Measurements from ENCODE around the gene EYA2. TPM values are rescaled to one million over a fixed set of nuclear protein-coding genes. Genes with fewer than 3 reads are reported as not detected.

The EYA2 gene
- total RNA-seq, 1 experiment from 2014 or later: 0.25 TPM

DNA sequence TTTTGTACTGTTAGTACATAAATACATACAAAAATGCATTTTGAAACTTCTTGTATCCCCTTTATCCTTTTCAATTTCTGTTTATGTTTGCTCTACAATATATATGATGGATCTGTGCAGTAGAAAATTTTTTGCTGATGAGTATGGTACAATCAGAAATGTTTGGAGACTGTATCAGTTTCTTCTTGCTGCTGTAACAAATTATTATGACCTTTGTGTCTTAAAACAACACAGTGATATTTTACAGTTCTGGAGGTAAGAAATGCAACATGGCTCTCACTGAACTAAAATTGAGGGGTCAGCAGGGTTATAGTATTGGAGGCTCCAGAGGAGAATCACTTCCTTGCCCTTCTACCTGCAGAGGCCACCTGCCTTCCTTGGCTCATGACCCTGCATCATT, 184.4 kb downstream of the EYA2 start:
- BruUV-seq (replicated peaks): no TSS peak
- Histone ChIP-seq H3K4me1 (peaks cover 4% of the 10 kb centered on the region; the same call in 1 of the 2 replicates), H3K36me3 (ENCODE audit: control insufficient read depth, insufficient read depth, low read length) (no peaks in the 10 kb centered on the region), H3K4me3 (ENCODE audit: low read depth, low read length) (no peak overlapping the region), H3K27me3 (replicated peaks; ENCODE audit: control insufficient read depth, insufficient read depth, low read length) (no peaks in the 10 kb centered on the region), H3K9me3 (peaks cover 32% of the 10 kb centered on the region)
- intact Hi-C loops (cut with micrococcal nuclease; ENCODE audit: unreplicated experiment): no loop called here
- Mint-ChIP-seq H3K9me3 (ENCODE audit: unreplicated experiment) (peaks cover 45% of the 10 kb centered on the region), H3K27ac (ENCODE audit: unreplicated experiment) (no peak overlapping the region), H3K27me3 (ENCODE audit: insufficient read depth, unreplicated experiment) (no peaks in the 10 kb centered on the region), H3K36me3 (ENCODE audit: insufficient read depth, unreplicated experiment) (peaks cover 5% of the 10 kb centered on the region), H3K4me1 (ENCODE audit: low read depth, unreplicated experiment) (no peaks in the 10 kb centered on the region), H3K4me3 (ENCODE audit: unreplicated experiment) (no peak overlapping the region)
- no peak for DNase-seq
- POLR2A ChIA-PET: no interaction called here
- CTCF ChIA-PET: no interaction called here
- TF ChIP-seq, protein P1, sequence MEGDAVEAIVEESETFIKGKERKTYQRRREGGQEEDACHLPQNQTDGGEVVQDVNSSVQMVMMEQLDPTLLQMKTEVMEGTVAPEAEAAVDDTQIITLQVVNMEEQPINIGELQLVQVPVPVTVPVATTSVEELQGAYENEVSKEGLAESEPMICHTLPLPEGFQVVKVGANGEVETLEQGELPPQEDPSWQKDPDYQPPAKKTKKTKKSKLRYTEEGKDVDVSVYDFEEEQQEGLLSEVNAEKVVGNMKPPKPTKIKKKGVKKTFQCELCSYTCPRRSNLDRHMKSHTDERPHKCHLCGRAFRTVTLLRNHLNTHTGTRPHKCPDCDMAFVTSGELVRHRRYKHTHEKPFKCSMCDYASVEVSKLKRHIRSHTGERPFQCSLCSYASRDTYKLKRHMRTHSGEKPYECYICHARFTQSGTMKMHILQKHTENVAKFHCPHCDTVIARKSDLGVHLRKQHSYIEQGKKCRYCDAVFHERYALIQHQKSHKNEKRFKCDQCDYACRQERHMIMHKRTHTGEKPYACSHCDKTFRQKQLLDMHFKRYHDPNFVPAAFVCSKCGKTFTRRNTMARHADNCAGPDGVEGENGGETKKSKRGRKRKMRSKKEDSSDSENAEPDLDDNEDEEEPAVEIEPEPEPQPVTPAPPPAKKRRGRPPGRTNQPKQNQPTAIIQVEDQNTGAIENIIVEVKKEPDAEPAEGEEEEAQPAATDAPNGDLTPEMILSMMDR (IDR thresholded peaks at IDR 0.05; ENCODE audit: insufficient read depth in 1 of 2, low read depth in 1 of 2, low read length in 1 of 2, severe bottlenecking in 1 of 2, unreplicated experiment in 1 of 2): no peak

DNA sequence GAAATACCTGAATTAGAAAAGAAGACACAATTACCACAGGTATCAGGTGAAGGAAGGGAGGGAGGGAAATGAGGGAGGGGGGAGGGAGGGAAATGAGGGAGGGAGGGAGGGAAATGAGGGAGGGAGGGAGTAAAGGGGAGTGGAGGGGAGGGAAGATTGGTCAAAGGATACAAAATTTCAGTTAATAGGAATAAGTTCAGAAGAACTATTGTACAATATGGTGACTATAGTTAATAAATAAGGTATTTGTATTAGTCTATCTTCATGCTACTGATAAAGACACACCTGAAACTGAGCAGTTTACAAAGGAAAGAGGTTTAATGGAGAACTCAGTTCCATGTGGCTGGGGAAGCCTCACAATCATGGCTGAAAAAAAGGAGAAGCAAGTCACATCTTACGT, 185.7 kb downstream of the EYA2 start:
- BruUV-seq (replicated peaks): no TSS peak
- POLR2A ChIA-PET: no interaction called here

DNA sequence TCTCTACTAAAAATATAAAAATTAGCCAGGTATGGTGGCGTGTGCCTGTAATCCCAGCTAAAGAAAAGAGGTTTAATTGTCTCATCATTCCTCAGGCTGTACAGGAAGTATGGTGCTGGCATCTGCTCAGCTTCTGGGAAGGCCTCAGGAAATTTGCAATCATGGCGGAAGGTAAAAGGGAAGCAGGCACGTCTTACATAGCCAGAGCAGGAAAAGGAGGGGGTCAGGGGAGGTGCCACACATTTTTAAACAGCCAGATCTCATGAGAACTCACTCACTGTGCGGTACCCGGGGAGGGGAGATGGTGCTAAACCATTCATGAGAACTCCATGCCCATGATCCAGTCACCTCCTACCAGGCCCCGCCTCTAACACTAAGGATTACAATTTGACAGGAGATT, 191.7 kb downstream of the EYA2 start:
- ChIA-PET POLR2A (no interaction called here), CTCF (no interaction called here)
- no peaks in the 10 kb centered on the region for H3K9me3 ChIP-seq
- no peaks in the 10 kb centered on the region for H3K4me1 ChIP-seq
- TF ChIP-seq, protein P1 (IDR thresholded peaks at IDR 0.05; ENCODE audit: insufficient read depth in 1 of 2, low read depth in 1 of 2, low read length in 1 of 2, severe bottlenecking in 1 of 2, unreplicated experiment in 1 of 2): no peak
- Mint-ChIP-seq H3K27ac (ENCODE audit: unreplicated experiment) (no peak overlapping the region), H3K4me3 (ENCODE audit: unreplicated experiment) (no peak overlapping the region), H3K4me1 (ENCODE audit: low read depth, unreplicated experiment) (no peaks in the 10 kb centered on the region), H3K36me3 (ENCODE audit: insufficient read depth, unreplicated experiment) (no peaks in the 10 kb centered on the region), H3K9me3 (ENCODE audit: unreplicated experiment) (peaks cover 9% of the 10 kb centered on the region), H3K27me3 (ENCODE audit: insufficient read depth, unreplicated experiment) (no peaks in the 10 kb centered on the region)
- intact Hi-C loops (cut with micrococcal nuclease; ENCODE audit: unreplicated experiment): no loop called here
- H3K4me3 ChIP-seq (ENCODE audit: low read depth, low read length): no peak overlapping the region
- no TSS peak for BruUV-seq (replicated peaks)
- no peaks in the 10 kb centered on the region for H3K36me3 ChIP-seq (ENCODE audit: control insufficient read depth, insufficient read depth, low read length)
- no peaks in the 10 kb centered on the region for H3K27me3 ChIP-seq (replicated peaks; ENCODE audit: control insufficient read depth, insufficient read depth, low read length)
- no peak for DNase-seq

More for the DNA sequence above, 185.7 kb downstream of the EYA2 start:
- peaks cover 19% of the 10 kb centered on the region for H3K9me3 ChIP-seq
- no peaks in the 10 kb centered on the region for H3K4me1 ChIP-seq
- CTCF ChIA-PET: no interaction called here
- H3K27me3 Mint-ChIP-seq (ENCODE audit: insufficient read depth, unreplicated experiment): no peaks in the 10 kb centered on the region
- no peak overlapping the region for H3K4me3 ChIP-seq (ENCODE audit: low read depth, low read length)
- no peak overlapping the region for H3K4me3 Mint-ChIP-seq (ENCODE audit: unreplicated experiment)
- no peak overlapping the region for H3K27ac Mint-ChIP-seq (ENCODE audit: unreplicated experiment)
- DNase-seq: no peak
- TF ChIP-seq, protein P1 (IDR thresholded peaks at IDR 0.05; ENCODE audit: insufficient read depth in 1 of 2, low read depth in 1 of 2, low read length in 1 of 2, severe bottlenecking in 1 of 2, unreplicated experiment in 1 of 2): no peak
- H3K36me3 ChIP-seq (ENCODE audit: control insufficient read depth, insufficient read depth, low read length): no peaks in the 10 kb centered on the region
- H3K4me1 Mint-ChIP-seq (ENCODE audit: low read depth, unreplicated experiment): no peaks in the 10 kb centered on the region
- peaks cover 5% of the 10 kb centered on the region for H3K36me3 Mint-ChIP-seq (ENCODE audit: insufficient read depth, unreplicated experiment)
- H3K27me3 ChIP-seq (replicated peaks; ENCODE audit: control insufficient read depth, insufficient read depth, low read length): no peaks in the 10 kb centered on the region
- H3K9me3 Mint-ChIP-seq (ENCODE audit: unreplicated experiment): peaks cover 42% of the 10 kb centered on the region
- intact Hi-C loops (cut with micrococcal nuclease; ENCODE audit: unreplicated experiment): no loop called here

Measured in Caco-2 (cell line).